Neural progenitor cell (in vitro differentiated cells): ENCODE measurements around the gene SLC39A3. TPM values are rescaled to one million over a fixed set of nuclear protein-coding genes. Genes with fewer than 3 reads are reported as not detected.

Experiments
- DNase-seq: peaks from one replicate; pipeline ENCODE4 v3.0.0-alpha.2; 2016; ENCODE audit warnings: low spot score
- H2AFZ ChIP-seq: fragments of 200-600 bp; sonication (generic); replicated peaks from 2 replicates; pipeline ENCODE4 v1.6.1; 2016; ENCODE audit warnings: antibody characterized with exemption
- H3F3A ChIP-seq: fragments of 200-600 bp; sonication (generic); 2 replicates; pipeline ENCODE4 v1.6.1; 2016; ENCODE audit warnings: antibody characterized with exemption, low read depth
- H3K27ac ChIP-seq: fragments of 200-600 bp; sonication (generic); 2 replicates; pipeline ENCODE4 v1.5.1; 2016; ENCODE audit warnings: mild to moderate bottlenecking
- H3K27me3 ChIP-seq: fragments of 200-600 bp; sonication (generic); 2 replicates; pipeline ENCODE4 v1.6.1; 2016; ENCODE audit warnings: mild to moderate bottlenecking, moderate library complexity
- H3K36me3 ChIP-seq: fragments of 200-600 bp; sonication (generic); 2 replicates; pipeline ENCODE4 v1.5.1; 2016
- H3K4me1 ChIP-seq: fragments of 200-600 bp; sonication (generic); 2 replicates; pipeline ENCODE4 v1.6.1; 2016; ENCODE audit warnings: mixed run types
- H3K4me2 ChIP-seq: fragments of 200-600 bp; sonication (generic); 2 replicates; pipeline ENCODE4 v1.6.1; 2016
- H3K4me3 ChIP-seq: fragments of 200-600 bp; sonication (generic); 2 replicates; pipeline ENCODE4 v1.5.1; 2016
- H3K79me2 ChIP-seq: fragments of 200-600 bp; sonication (generic); 2 replicates; pipeline ENCODE4 v1.6.1; 2016; ENCODE audit warnings: low read depth
- H3K9ac ChIP-seq: fragments of 200-600 bp; sonication (generic); 2 replicates; pipeline ENCODE4 v1.6.1; 2016
- H3K9me3 ChIP-seq: fragments of 200-600 bp; sonication (generic); 2 replicates; pipeline ENCODE4 v1.5.1; 2016; ENCODE audit warnings: low read depth
- H4K20me1 ChIP-seq: fragments of 200-600 bp; sonication (generic); 2 replicates; pipeline ENCODE4 v1.6.1; 2016; ENCODE audit warnings: low read depth
- H3K27ac Mint-ChIP-seq: 3 replicates; pipeline ENCODE4 v1.8.0; 2021; ENCODE audit warnings: mixed read lengths
- H3K27me3 Mint-ChIP-seq: 2 replicates; pipeline ENCODE4 v1.8.0; 2022; ENCODE audit warnings: low read depth, mild to moderate bottlenecking, inconsistent platforms, moderate library complexity, mixed read lengths; ENCODE audit not compliant: insufficient read depth
- H3K36me3 Mint-ChIP-seq: 3 replicates; pipeline ENCODE4 v1.8.0; 2021; ENCODE audit warnings: mixed read lengths
- H3K4me1 Mint-ChIP-seq: 3 replicates; pipeline ENCODE4 v1.8.0; 2021; ENCODE audit warnings: mixed read lengths
- H3K4me3 Mint-ChIP-seq: 3 replicates; pipeline ENCODE4 v1.8.0; 2021; ENCODE audit warnings: mild to moderate bottlenecking, moderate library complexity, mixed read lengths
- H3K9me3 Mint-ChIP-seq: 3 replicates; pipeline ENCODE4 v1.8.0; 2020; ENCODE audit warnings: mixed read lengths
- CTCF ChIP-seq: fragments of 200-600 bp; sonication (generic); IDR thresholded peaks from 2 replicates; pipeline ENCODE4 v1.5.1; 2017; ENCODE audit warnings: antibody characterized with exemption, mild to moderate bottlenecking
- EZH2 ChIP-seq: fragments of 200-600 bp; sonication (generic); IDR thresholded peaks from 2 replicates; pipeline ENCODE4 v1.6.1; 2017; ENCODE audit warnings: antibody characterized with exemption, mild to moderate bottlenecking, moderate library complexity
- EZH2phosphoT487 ChIP-seq: fragments of 200-600 bp; sonication (generic); IDR thresholded peaks from 2 replicates; pipeline ENCODE4 v1.6.1; 2017; ENCODE audit warnings: antibody characterized with exemption
- total RNA-seq: library from RNA; depleted of rRNA; stranded (reverse); fragments of >200 nt; gene quantifications from 2 replicates; pipeline ENCODE4 v1.2.3, GENCODE V29; 2015; ENCODE audit warnings: low replicate concordance

SLC39A3 gene
- total RNA-seq, 1 donor from 2014 or later = 6.1 TPM

GRCh38 chr19:2785244-2785997 lies 45.6 kb upstream of the SLC39A3 start, which contains the start of gene THOP1:
Gene THOP1, plus strand, starts transcription at chr19:2785503. Its CDS starts 160 bp downstream, at chr19:2785663.
- H3K4me1 ChIP-seq = peaks cover 7% of the 10 kb centered on the region
- H3K36me3 ChIP-seq = no peaks in the 10 kb centered on the region
- peak; percentile 100 for DNase-seq
- H3K9me3 Mint-ChIP-seq = no peaks in the 10 kb centered on the region
- H2AFZ ChIP-seq = peak within 1 kb of the TSS; percentile 93
- H4K20me1 ChIP-seq = peaks cover 60% of the 10 kb centered on the region
- peak within 1 kb of the TSS; percentile 94 for H3K4me3 Mint-ChIP-seq
- peak within 1 kb of the TSS; percentile 93 for H3K4me3 ChIP-seq
- peak within 1 kb of the TSS; percentile 97 for H3K9ac ChIP-seq
- peak within 1 kb of the TSS; percentile 99 for H3K4me2 ChIP-seq
- peaks cover 17% of the 10 kb centered on the region for H3F3A ChIP-seq
- no peak for TF ChIP-seq EZH2
- no peak for TF ChIP-seq EZH2phosphoT487
- no peak for TF ChIP-seq CTCF
- peaks cover 6% of the 10 kb centered on the region for H3K36me3 Mint-ChIP-seq
- no peaks in the 10 kb centered on the region for H3K9me3 ChIP-seq
- peak within 1 kb of the TSS; percentile 90 for H3K27ac Mint-ChIP-seq
- H3K79me2 ChIP-seq = peaks cover 77% of the 10 kb centered on the region
- peaks cover 8% of the 10 kb centered on the region for H3K27me3 Mint-ChIP-seq
- no peaks in the 10 kb centered on the region for H3K27me3 ChIP-seq
- H3K4me1 Mint-ChIP-seq = peaks cover 42% of the 10 kb centered on the region
- peak within 1 kb of the TSS; percentile 43 for H3K27ac ChIP-seq

DNA sequence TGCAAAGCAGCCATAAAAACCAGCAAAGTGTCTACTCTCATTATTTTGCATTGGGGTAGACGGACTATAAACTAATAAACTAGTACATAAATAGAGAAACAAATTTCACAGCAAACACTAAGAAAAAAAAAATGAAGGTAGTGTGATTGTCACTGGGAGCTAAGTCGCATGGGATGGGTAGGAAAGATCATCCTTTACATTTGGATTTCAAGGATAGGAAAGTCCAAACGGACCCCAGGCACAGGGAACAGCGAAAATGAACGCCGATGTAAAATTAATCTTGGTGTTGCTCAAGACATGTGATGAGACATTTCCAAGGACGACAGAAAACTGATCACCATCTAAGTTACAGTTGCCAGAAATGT lies 43.9 kb upstream of the SLC39A3 start:
- H3K4me2 ChIP-seq = no peak overlapping the region
- no peaks in the 10 kb centered on the region for H3K36me3 ChIP-seq
- H3K4me3 ChIP-seq = no peak overlapping the region
- peaks cover 8% of the 10 kb centered on the region for H3K27me3 Mint-ChIP-seq
- peaks cover 7% of the 10 kb centered on the region for H3K4me1 ChIP-seq
- no peak overlapping the region for H3K27ac ChIP-seq
- peaks cover 6% of the 10 kb centered on the region for H3K36me3 Mint-ChIP-seq
- TF ChIP-seq EZH2 = no peak
- TF ChIP-seq EZH2phosphoT487 = no peak
- no peak for TF ChIP-seq CTCF
- peaks cover 17% of the 10 kb centered on the region for H3F3A ChIP-seq
- peaks cover 77% of the 10 kb centered on the region for H3K79me2 ChIP-seq
- no peaks in the 10 kb centered on the region for H3K9me3 Mint-ChIP-seq
- no peaks in the 10 kb centered on the region for H3K9me3 ChIP-seq
- peak overlapping the region; percentile 94 for H3K4me3 Mint-ChIP-seq
- H3K27ac Mint-ChIP-seq = no peak overlapping the region
- H3K4me1 Mint-ChIP-seq = peaks cover 46% of the 10 kb centered on the region
- H2AFZ ChIP-seq = no peak overlapping the region
- H3K9ac ChIP-seq = no peak overlapping the region
- H4K20me1 ChIP-seq = peaks cover 67% of the 10 kb centered on the region
- DNase-seq = no peak
- H3K27me3 ChIP-seq = no peaks in the 10 kb centered on the region

DNA sequence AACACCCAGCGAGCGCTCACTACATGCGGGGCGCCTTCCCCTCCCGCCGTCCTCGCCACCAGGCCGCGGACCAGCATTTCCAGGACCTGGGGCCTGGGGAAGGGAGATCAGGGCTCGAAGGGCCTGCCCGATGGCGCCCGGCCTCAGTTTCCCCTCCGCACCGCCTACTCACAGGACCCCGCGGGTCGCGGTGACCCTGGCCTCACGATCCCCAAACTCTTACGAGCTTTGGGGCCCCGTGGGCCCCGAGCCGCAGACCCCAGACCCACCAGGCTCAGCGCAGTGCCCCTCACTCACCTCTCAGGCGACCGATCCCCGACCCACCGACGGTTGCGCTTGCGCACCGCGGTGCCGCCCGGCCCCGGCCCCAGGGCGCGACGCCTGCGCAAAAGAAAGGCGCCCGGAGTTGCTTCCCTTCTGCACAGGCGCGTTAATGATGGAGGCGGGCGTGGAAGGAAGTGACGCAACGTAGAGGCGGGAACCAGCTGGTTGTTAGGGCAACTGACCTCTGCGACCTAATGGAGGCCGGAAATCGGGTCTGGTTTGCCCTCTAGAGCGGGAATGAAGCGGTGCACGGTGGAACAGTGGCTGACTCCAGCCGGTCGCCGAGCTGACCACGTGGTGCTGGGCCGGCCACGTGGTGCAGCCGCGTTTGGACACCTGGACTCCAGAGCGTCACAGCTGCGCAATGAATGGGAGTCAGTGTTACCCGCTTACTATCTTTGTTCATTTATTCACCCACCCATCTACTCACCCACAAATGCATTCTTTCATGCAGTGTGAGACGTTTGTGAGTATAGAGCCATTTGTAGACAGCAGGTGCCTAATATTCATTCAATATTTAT lies 43.3 kb upstream of the SLC39A3 start, which contains the start of gene SGTA:
SGTA (minus strand) TSS at position 338 of the 845 bp plus-strand sequence. CDS start 14,205 bp downstream, outside the sequence.
- no peak within 1 kb of the TSS for H3K27ac ChIP-seq

More for the DNA sequence above, 43.3 kb upstream of the SLC39A3 start, which contains the start of gene SGTA:
- Mint-ChIP-seq H3K4me3 (peak within 1 kb of the TSS; percentile 94), H3K27me3 (peaks cover 5% of the 10 kb centered on the region), H3K36me3 (peaks cover 6% of the 10 kb centered on the region), H3K4me1 (peaks cover 46% of the 10 kb centered on the region), H3K27ac (peak within 1 kb of the TSS; percentile 79), H3K9me3 (no peaks in the 10 kb centered on the region)
- Histone ChIP-seq H3K4me1 (peaks cover 7% of the 10 kb centered on the region), H4K20me1 (peaks cover 65% of the 10 kb centered on the region), H2AFZ (no peak within 1 kb of the TSS), H3K9me3 (no peaks in the 10 kb centered on the region), H3K27me3 (no peaks in the 10 kb centered on the region), H3K4me3 (peak within 1 kb of the TSS; percentile 76), H3K79me2 (peaks cover 77% of the 10 kb centered on the region), H3K4me2 (peak within 1 kb of the TSS; percentile 89), H3F3A (peaks cover 17% of the 10 kb centered on the region), H3K9ac (peak within 1 kb of the TSS; percentile 77), H3K36me3 (no peaks in the 10 kb centered on the region)
- TF ChIP-seq EZH2 (no peak), EZH2phosphoT487 (no peak), CTCF (peak; percentile 38)
- peak; percentile 99 for DNase-seq
